Cerebellar cortex (tissue), 1 donor: ENCODE measurements around the gene PCSK6.
"Not testable (repeated sequence)": the region's sequence is repeated elsewhere in the genome, so short reads cannot be mapped to it uniquely, and the experiment has no call there.

Experiments
- DNase-seq: peaks from one replicate; pipeline ENCODE4 v3.0.0-alpha.2; 2015; ENCODE audit warnings: low spot score

The PCSK6 gene

GRCh38 chr15:101481917-101482525 is 7.5 kb downstream of the PCSK6 start:
- no peak for DNase-seq

DNA sequence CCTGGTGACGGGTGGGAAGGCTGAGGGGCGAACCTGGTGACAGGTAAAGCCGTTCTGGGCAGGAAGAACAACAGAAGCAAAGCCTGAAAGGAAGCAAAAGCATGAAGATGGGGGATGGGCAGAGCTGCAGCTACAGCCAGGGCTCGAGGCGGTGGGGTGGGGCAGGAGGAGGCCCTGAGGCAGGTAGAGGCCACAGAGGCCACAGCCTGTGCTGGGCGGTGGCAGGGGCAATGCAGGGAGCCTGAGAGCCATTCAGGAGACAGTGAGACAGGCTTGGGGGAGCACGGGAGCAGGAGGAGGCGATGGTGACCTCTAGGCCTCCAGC is 8.2 kb downstream of the PCSK6 start:
- DNase-seq, result no peak

- no peak for DNase-seq
Measured at GRCh38 chr15:101480613-101481380, 8.7 kb downstream of the PCSK6 start.

DNA sequence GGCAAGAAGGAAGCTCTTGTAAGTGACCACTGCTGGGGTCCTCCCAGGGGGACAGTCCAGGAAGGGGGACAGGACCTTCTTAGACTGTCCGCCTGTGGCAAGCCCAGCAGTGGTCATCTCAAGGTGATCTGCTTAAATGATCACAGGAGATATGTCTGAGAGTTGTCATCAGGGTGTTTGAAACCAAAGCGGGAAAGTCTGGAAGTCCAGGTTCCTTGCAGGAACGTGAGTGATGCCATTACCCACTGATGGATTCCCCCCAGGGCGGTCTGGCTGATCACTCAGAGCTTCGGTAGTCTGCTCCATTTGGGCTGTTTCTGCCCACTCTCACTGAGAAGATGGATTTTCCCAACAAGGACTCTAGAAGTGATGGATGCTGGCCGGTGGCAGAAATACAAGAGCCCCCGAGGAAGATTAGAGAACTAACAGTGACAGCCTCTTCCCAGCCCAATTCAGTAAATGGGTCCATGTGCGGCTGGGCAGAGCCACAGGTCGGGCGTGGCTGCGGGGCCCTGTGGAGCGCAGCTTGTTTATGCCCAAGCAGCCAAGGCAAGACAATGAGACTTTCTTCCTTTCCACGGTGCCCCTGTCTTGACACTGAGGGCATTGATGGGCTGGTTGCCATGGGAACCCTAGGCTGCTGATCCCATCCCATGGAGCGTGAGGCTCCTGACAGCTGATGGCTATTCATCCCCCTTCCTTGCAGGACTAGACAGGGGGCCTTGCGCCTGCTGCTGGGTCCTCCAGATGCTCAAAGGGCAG is 9.5 kb downstream of the PCSK6 start:
- DNase-seq, result no peak

- no peak for DNase-seq
Measured at GRCh38 chr15:101479342-101479845, 10.1 kb downstream of the PCSK6 start.

GRCh38 chr15:101478701-101479341 is 10.7 kb downstream of the PCSK6 start:
- DNase-seq, result no peak

DNA sequence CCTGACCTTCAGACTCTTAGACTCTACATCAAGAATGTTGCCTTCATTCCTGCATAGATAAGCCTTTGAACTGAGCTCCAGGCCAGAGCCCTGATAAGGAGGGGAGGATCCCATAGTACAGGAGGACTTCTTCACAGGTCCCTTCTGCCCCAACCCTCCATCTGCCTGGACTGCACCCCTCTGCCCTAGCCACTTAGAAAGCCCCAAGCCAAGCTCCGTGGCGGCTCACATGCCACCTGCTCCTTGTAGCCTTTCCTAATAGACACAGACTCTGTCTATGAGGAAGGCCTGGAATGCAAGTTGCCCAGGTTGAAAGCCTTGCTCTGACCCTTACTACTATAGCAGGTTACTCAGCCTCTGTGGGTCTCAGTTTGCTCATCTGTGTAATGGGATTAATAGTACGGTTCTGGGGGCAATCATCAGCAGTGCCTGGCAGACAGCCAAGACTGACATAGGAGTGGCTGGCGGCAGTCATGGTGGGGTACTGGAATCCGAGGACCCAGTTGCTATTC is 11.6 kb downstream of the PCSK6 start:
- DNase-seq, result no peak

GRCh38 chr15:101476756-101477155 is 12.8 kb downstream of the PCSK6 start:
- no peak for DNase-seq

DNA sequence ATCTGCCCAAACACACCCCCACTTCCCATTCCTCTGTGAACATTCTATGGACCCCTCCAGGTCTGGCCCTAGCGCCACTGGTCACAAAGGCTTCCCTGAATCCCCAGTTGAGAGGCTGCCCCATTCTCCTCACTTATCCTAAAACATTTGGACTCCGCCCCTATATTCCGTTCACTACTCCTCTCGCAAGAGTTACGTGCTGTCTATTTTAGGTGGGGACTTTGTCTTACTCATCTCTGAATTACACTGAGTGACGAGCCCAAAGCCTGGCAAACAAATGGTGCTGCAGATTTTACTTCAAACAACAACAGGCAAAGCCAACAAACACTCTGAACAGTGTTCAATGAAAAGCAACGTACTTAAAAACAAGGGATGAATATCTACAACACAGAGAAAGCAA is 14.5 kb downstream of the PCSK6 start:
- DNase-seq, result no peak

GRCh38 chr15:101474233-101474632 is 15.3 kb downstream of the PCSK6 start:
- DNase-seq, result no peak

GRCh38 chr15:101472033-101472432 is 17.5 kb downstream of the PCSK6 start:
- no peak for DNase-seq

GRCh38 chr15:101470548-101471239 is 18.8 kb downstream of the PCSK6 start:
- DNase-seq, result no peak

- DNase-seq, result no peak
Measured at GRCh38 chr15:101469520-101470288, 19.8 kb downstream of the PCSK6 start.

- no peak for DNase-seq
Measured at GRCh38 chr15:101466188-101466587, 23.3 kb downstream of the PCSK6 start.

GRCh38 chr15:101464999-101465669 is 24.4 kb downstream of the PCSK6 start:
- DNase-seq, result no peak

DNA sequence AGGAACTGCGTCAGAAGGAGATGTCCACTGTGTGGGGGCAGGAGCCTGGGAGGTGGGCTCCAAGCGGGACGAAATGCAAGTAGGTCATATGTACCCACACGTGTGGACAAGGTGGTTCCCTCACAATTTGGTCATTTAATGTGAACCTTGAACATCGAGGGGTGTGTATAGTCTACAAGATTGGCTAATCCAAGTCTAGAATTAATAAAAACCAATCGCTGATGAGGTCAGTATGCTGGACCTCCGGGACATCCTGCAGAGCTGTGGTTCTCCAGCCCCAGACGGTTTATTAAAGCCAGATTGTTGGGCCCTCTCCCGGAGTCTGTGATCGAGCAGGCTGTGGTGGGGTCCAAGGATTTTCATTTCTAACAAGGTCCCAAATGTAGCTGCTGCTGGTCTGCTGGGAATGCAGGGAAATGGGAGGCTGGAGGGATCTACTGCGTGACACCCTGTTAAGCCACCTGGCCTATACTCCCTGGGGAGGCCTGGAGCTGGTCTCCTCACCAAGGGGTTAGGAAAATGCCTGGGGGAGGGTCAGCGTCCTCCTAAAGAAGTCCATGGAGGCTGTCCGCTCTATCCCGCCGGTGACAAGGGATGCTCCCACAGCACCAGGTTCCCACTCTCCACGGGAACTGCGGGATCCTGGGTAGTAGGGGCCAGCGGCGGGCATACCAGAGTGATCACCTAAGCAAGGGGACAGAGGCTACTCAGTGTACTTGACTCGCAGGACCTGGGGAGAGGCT is 25.1 kb downstream of the PCSK6 start:
- no peak for DNase-seq

DNA sequence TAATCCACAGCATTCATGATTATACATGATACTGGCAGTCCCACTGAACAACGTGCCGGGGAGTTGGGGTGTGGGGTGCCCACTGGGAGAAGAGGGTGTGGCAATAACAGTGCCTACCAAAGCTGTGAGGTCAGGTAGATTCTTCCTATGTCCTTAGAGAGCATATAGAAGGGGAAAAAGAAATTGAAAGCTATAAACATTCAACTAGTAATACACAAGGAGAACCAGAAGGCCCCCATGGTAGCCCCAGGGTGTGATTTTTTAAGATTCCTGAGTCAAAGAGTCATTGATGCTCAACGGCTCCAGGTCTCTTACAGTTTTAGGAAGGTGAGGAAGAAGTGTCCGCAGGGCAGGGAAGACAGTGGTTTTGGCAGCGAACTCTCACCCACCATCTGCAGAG is 25.8 kb downstream of the PCSK6 start:
- DNase-seq, result not testable (repeated sequence)

DNA sequence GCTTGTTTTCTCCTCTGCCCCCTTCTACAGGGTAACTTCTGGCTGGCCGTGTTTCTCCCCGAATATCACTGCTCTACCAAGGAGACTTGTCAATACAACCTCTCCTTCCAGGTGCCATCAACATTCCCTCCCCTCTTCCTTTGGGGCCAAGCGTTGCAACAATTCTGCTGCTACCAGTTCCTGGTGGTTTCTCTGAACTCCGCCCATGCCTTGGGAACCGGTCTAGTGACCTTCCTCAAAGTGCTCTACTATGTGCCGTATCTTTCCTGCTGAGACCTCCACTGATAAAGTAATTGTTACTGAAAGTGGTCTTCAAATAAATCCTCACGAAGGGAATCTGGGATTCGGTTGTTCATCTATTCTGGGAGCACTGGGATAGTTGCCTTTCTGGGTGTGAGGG is 26.2 kb downstream of the PCSK6 start:
- DNase-seq, result no peak

- no peak for DNase-seq
Measured at GRCh38 chr15:101461097-101461496, 28.4 kb downstream of the PCSK6 start.
